Neural cell (in vitro differentiated cells): ENCODE results near the gene YPEL2.

ENCODE experiments used
- CTCF ChIP-seq: fragments of 450-650 bp; IDR thresholded peaks from 2 replicates; pipeline ENCODE4 v1.5.1; 2014; ENCODE audit warnings: antibody characterized with exemption, mild to moderate bottlenecking, moderate library complexity; ENCODE audit not compliant: poor library complexity, severe bottlenecking
- EP300 ChIP-seq: fragments of 450-650 bp; conservative IDR thresholded peaks from 2 replicates; pipeline ENCODE4 v1.6.1; 2014; ENCODE audit warnings: antibody characterized with exemption, mild to moderate bottlenecking, moderate library complexity; ENCODE audit not compliant: poor library complexity, severe bottlenecking
- POLR2AphosphoS5 ChIP-seq: IDR thresholded peaks from 2 replicates; pipeline ENCODE4 v1.6.1; 2012
- TAF1 ChIP-seq: IDR thresholded peaks from 2 replicates; pipeline ENCODE4 v1.6.1; 2012; ENCODE audit warnings: low read depth

GRCh38 chr17:59387351-59388068, 56.1 kb downstream of the YPEL2 start:
- TF ChIP-seq TAF1, result no peak
- TF ChIP-seq CTCF, result no peak
- no peak for TF ChIP-seq EP300
- TF ChIP-seq POLR2AphosphoS5, result no peak
